ENCODE measurements around the gene TRMT61A. TPM values are rescaled to one million over a fixed set of nuclear protein-coding genes. Genes with fewer than 3 reads are reported as not detected.

Gene TRMT61A
- total RNA-seq, 2 experiments from 2014 or later = 7.3 to 9.6 TPM

GRCh38 chr14:103545219-103545914 is 16.4 kb downstream of the TRMT61A start:
- Mint-ChIP-seq H3K9me3 (ENCODE audit: low read depth) (no peaks in the 10 kb centered on the region), H3K4me1 (no peaks in the 10 kb centered on the region), H3K36me3 (no peaks in the 10 kb centered on the region), H3K27ac (no peak overlapping the region), H3K4me3 (no peak overlapping the region), H3K27me3 (no peaks in the 10 kb centered on the region)
- no peak for ATAC-seq
- no peak for DNase-seq
- CTCF ChIA-PET = interaction anchor here (1.1 to 7.9 kb wide), 2 partner anchors 16 to 27 kb away, joined by 3 to 79 read pairs; no protein-coding TSS in a partner anchor

- Mint-ChIP-seq H3K4me3 (no peak overlapping the region), H3K36me3 (no peaks in the 10 kb centered on the region), H3K9me3 (ENCODE audit: low read depth) (no peaks in the 10 kb centered on the region), H3K27me3 (no peaks in the 10 kb centered on the region), H3K27ac (no peak overlapping the region), H3K4me1 (no peaks in the 10 kb centered on the region)
- no peak for ATAC-seq
- CTCF ChIA-PET = interaction anchor here (0.6 to 7.9 kb wide), 7 partner anchors 15 to 1865 kb away, joined by 3 to 79 read pairs (median 3); no protein-coding TSS in a partner anchor
- no peak for DNase-seq
These were observed 17.1 kb downstream of the TRMT61A start for GRCh38 chr14:103545915-103546651.

GRCh38 chr14:103546652-103547454 is 17.9 kb downstream of the TRMT61A start:
- Mint-ChIP-seq H3K4me1 (peaks cover 3% of the 10 kb centered on the region), H3K36me3 (no peaks in the 10 kb centered on the region), H3K4me3 (no peak overlapping the region), H3K27ac (no peak overlapping the region), H3K9me3 (ENCODE audit: low read depth) (no peaks in the 10 kb centered on the region), H3K27me3 (no peaks in the 10 kb centered on the region)
- CTCF ChIA-PET = interaction anchor here (0.6 to 7.9 kb wide), 17 partner anchors 10 to 1866 kb away, joined by 3 to 79 read pairs (median 3); partner anchors contain the start of genes BAG5 and COA8
- ATAC-seq (peak; percentile 77), DNase-seq (peak; percentile 79)

GRCh38 chr14:103547455-103547940 is 18.5 kb downstream of the TRMT61A start:
- DNase-seq = no peak
- no peak for ATAC-seq
- H3K9me3 Mint-ChIP-seq (ENCODE audit: low read depth) = no peaks in the 10 kb centered on the region
- no peaks in the 10 kb centered on the region for H3K36me3 Mint-ChIP-seq
- peaks cover 3% of the 10 kb centered on the region for H3K4me1 Mint-ChIP-seq
- H3K27ac Mint-ChIP-seq = no peak overlapping the region
- CTCF ChIA-PET = interaction anchor here (0.6 to 7.9 kb wide), 16 partner anchors 10 to 443 kb away, joined by 3 to 79 read pairs (median 4); partner anchors contain the start of genes BAG5 and COA8
- no peak overlapping the region for H3K4me3 Mint-ChIP-seq
- no peaks in the 10 kb centered on the region for H3K27me3 Mint-ChIP-seq

- no peaks in the 10 kb centered on the region for H3K9me3 Mint-ChIP-seq (ENCODE audit: low read depth)
- DNase-seq = no peak
- H3K27ac Mint-ChIP-seq = no peak overlapping the region
- no peak for ATAC-seq
- peaks cover 3% of the 10 kb centered on the region for H3K4me1 Mint-ChIP-seq
- no peak overlapping the region for H3K4me3 Mint-ChIP-seq
- CTCF ChIA-PET = interaction anchor here (1.1 to 7.9 kb wide), 6 partner anchors 9 to 48 kb away, joined by 3 to 79 read pairs (median 7); partner anchors contain the start of genes BAG5 and COA8
- no peaks in the 10 kb centered on the region for H3K27me3 Mint-ChIP-seq
- no peaks in the 10 kb centered on the region for H3K36me3 Mint-ChIP-seq
These were observed 19.0 kb downstream of the TRMT61A start for GRCh38 chr14:103547941-103548462.

- ATAC-seq = no peak
- no peak for DNase-seq
- Mint-ChIP-seq H3K4me3 (no peak overlapping the region), H3K4me1 (peaks cover 3% of the 10 kb centered on the region), H3K27ac (no peak overlapping the region), H3K9me3 (ENCODE audit: low read depth) (no peaks in the 10 kb centered on the region), H3K36me3 (no peaks in the 10 kb centered on the region), H3K27me3 (no peaks in the 10 kb centered on the region)
- CTCF ChIA-PET = interaction anchor here (2.4 to 7.9 kb wide), 2 partner anchors 8 to 30 kb away, joined by 9 to 79 read pairs; no protein-coding TSS in a partner anchor
These were observed 19.7 kb downstream of the TRMT61A start for GRCh38 chr14:103548463-103549351.

GRCh38 chr14:103549361-103550311 is 20.6 kb downstream of the TRMT61A start:
- no peaks in the 10 kb centered on the region for H3K27me3 Mint-ChIP-seq
- no peak overlapping the region for H3K27ac Mint-ChIP-seq
- ATAC-seq = no peak
- peaks cover 3% of the 10 kb centered on the region for H3K4me1 Mint-ChIP-seq
- CTCF ChIA-PET = interaction anchor here (2.4 to 7.9 kb wide), 3 partner anchors 7 to 32 kb away, joined by 9 to 79 read pairs (median 20); no protein-coding TSS in a partner anchor
- no peak for DNase-seq
- no peaks in the 10 kb centered on the region for H3K9me3 Mint-ChIP-seq (ENCODE audit: low read depth)
- H3K36me3 Mint-ChIP-seq = no peaks in the 10 kb centered on the region
- H3K4me3 Mint-ChIP-seq = no peak overlapping the region

- H3K4me1 Mint-ChIP-seq = peaks cover 3% of the 10 kb centered on the region
- H3K36me3 Mint-ChIP-seq = no peaks in the 10 kb centered on the region
- no peak overlapping the region for H3K27ac Mint-ChIP-seq
- ATAC-seq = no peak
- CTCF ChIA-PET = interaction anchor here (3.4 kb wide), 1 partner anchor 33 kb away, joined by 20 read pairs; no protein-coding TSS in a partner anchor
- no peaks in the 10 kb centered on the region for H3K9me3 Mint-ChIP-seq (ENCODE audit: low read depth)
- DNase-seq = no peak
- no peak overlapping the region for H3K4me3 Mint-ChIP-seq
- no peaks in the 10 kb centered on the region for H3K27me3 Mint-ChIP-seq
These were observed 21.7 kb downstream of the TRMT61A start for GRCh38 chr14:103550451-103551337.

- CTCF ChIA-PET = interaction anchor here (0.6 to 3.4 kb wide), 2 partner anchors 33 to 75 kb away, joined by 3 to 20 read pairs; no protein-coding TSS in a partner anchor
- DNase-seq (no peak), ATAC-seq (no peak)
- Mint-ChIP-seq H3K4me3 (no peak overlapping the region), H3K4me1 (peaks cover 3% of the 10 kb centered on the region), H3K36me3 (no peaks in the 10 kb centered on the region), H3K27me3 (no peaks in the 10 kb centered on the region), H3K9me3 (ENCODE audit: low read depth) (no peaks in the 10 kb centered on the region), H3K27ac (no peak overlapping the region)
These were observed 22.4 kb downstream of the TRMT61A start for GRCh38 chr14:103551338-103551762.

- no peak overlapping the region for H3K27ac Mint-ChIP-seq
- CTCF ChIA-PET = interaction anchor here (0.6 to 3.4 kb wide), 3 partner anchors 9 to 76 kb away, joined by 3 to 20 read pairs (median 6); no protein-coding TSS in a partner anchor
- no peaks in the 10 kb centered on the region for H3K27me3 Mint-ChIP-seq
These were observed 23.2 kb downstream of the TRMT61A start for GRCh38 chr14:103552011-103552845.

More at GRCh38 chr14:103552011-103552845, 23.2 kb downstream of the TRMT61A start:
- no peak overlapping the region for H3K4me3 Mint-ChIP-seq
- ATAC-seq (no peak), DNase-seq (no peak)
- H3K36me3 Mint-ChIP-seq = no peaks in the 10 kb centered on the region
- no peaks in the 10 kb centered on the region for H3K9me3 Mint-ChIP-seq (ENCODE audit: low read depth)
- peaks cover 5% of the 10 kb centered on the region for H3K4me1 Mint-ChIP-seq

Data from activated CD8-positive, alpha-beta memory T cell treated with anti-CD3 and anti-CD28 coated beads, Interleukin-2, amount 10 ng/mL, durations not matched to agents 7 days and 5 days (primary cell).